CD4-positive, alpha-beta T cell treated with Interleukin-12 subunit alpha and Interleukin-12 subunit beta, for 1 hour (primary cell): ENCODE data around the gene ADGRD1.
"Not testable (repeated sequence)": the region's sequence is repeated elsewhere in the genome, so short reads cannot be mapped to it uniquely, and the experiment has no call there.

ENCODE experiments used
- DNase-seq: peaks from one replicate; pipeline ENCODE4 v3.0.0-alpha.2; 2020

The ADGRD1 gene

DNA sequence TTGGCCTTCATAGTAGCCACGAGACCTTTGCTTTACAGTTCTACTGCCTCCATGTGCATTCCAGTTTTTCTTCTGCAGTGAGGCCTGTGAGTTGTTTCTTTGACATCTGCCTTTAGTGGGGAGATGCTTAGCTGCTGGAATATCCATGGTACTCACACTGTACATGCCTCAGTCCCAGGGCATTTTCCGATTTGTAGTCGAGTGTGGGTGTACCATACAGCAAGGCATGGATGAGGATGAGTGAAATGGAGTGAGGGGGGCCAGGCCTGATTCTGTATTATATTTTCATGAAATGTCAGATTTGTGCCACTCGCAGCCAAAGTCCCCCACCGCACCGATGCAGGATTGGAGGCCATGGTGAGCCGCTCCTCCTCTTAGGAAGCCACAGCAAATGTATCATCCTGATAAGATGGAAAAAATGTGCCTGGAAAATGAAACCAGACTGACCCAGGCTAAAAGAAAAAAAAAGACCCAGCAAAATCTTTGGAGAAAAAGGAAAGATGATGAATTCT lies 173.0 kb downstream of the ADGRD1 start:
- DNase-seq = no peak

DNA sequence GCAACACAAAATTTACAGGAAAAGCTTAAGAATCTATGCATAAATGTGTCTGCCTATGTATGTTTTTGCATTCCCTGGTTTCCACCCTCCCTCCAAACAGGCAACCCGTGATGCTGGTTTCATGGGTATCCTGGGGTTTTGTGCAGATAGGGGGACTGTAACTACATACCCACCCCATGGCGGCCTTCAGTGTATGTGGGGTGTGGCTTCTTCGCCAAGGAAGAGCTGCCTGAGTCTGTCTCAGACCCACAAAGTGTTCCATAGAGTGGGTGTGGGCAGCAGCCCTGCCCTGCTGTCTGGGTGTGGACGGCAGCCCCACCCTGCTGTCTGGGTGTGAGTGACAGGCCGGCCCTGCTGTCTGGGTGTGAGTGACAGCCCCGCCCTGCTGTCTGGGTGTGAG lies 174.8 kb downstream of the ADGRD1 start:
- DNase-seq = no peak

- DNase-seq = not testable (repeated sequence)
These were observed 175.4 kb downstream of the ADGRD1 start for GRCh38 chr12:131128966-131129619.

DNA sequence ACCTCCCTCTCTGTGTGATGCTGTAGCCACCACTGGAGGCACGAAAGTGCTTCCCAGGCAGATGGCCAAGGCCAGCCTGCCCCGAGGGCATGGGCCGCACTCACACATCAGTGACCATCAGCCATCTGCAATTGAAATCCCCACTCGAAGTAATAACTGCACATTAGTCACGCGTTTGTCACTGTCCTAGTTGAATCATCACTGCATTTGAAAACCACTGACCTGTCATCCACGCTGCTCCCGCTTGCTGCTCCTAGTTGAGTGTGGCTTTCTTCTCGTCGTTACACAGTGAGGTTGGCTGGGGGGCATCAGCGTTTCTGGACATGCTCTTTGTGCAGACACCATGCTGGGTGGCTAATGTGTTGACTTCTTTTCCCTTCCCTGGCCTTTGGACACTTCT lies 176.1 kb downstream of the ADGRD1 start:
- no peak for DNase-seq

GRCh38 chr12:131130311-131130911 lies 176.7 kb downstream of the ADGRD1 start:
- no peak for DNase-seq

GRCh38 chr12:131131077-131131807 lies 177.5 kb downstream of the ADGRD1 start:
- DNase-seq = no peak

DNA sequence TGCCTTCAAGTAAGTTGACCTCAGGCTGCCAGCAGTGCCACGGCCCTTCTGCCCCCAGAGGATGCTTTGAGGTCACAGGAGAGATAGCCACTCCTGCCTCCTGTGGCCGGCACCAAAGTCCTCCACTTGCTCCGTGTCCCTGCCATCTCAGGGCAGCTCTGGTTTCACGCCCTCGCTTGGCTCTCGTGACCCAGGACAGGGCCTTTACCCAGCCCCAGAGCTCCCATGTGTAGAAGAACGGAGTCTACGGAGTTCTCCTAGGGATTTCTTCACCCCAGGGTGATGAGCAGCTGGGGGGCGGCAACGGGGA lies 178.1 kb downstream of the ADGRD1 start:
- DNase-seq = no peak

DNA sequence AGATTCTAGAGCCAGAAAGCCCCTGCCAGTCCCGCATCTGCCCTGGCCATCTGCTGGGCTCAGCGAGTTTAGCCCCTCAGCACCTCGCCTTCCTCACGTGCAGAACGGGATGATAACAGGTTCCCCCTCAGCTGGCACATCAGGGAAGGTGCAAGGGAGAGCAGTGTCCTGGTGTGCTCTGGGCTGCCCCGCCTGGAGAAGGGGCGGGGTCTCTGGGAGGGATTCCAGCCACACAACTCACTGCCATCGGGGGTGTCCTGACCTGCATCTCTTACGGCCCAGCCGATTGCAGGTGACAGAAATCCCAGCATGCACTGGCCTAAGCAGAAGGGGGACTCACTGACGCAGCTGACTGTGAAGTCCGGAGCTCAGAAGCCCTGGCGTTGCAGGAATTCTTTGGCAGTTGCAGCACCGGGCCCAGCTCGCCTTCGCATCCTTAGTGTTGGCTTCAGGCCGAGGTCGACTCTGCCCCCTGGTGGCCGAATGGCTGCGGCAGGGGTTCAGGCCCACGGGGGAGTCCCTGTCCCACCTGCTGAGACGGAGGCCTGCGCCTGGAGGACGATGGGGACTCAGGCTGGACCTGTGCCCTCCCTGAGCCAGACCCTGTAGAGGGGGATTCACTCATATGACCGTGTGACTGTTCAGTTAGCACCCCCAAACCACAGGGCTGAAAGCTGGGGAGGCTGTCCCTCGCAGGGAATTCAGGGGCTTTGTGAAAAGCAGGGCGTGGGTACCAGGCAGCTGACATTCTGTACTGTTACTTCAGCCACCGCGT lies 178.6 kb downstream of the ADGRD1 start:
- DNase-seq = peak; percentile 67

DNA sequence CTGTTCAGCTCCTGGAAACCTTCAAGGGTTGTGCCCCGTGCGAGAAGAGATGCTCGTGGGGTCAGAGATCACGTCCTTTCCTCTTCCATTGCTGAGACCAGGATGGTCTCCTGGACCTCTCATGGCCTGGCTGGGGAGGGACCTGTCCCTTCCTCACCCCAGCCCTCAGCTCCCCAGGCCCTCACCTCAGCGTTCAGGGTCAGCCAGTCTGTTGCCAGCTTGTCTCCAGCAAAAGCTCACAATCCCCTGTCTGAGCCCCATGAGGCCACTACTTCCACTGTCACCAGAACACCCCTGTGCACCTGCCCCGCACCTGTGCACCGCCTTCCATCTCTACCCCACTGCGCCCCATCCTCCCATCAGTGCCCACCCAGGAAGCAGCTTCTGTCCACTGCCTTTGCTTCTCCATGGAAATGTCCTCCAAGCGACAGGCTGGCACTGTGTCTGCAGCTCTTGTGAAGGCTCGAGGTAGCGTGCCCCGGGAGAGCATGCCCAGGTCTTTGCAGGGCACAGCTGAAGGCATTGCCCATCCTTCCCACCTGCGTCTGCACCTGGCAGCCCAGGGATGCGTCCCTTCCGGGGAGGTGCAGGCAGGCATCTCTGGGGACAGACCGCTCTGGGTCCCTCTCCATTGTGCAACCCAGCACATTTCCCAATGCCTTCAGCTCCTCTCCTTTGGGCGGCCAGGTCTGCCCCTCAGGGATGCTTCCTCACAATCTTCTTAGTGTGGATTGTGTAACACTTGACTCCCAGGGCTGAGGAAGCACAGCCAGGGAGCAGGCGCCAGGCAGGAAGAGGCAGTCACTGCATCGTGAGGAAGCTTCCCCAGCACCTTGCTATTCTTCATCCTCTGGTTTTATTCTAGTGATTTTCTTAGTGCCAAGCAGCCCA lies 179.6 kb downstream of the ADGRD1 start:
- no peak for DNase-seq

DNA sequence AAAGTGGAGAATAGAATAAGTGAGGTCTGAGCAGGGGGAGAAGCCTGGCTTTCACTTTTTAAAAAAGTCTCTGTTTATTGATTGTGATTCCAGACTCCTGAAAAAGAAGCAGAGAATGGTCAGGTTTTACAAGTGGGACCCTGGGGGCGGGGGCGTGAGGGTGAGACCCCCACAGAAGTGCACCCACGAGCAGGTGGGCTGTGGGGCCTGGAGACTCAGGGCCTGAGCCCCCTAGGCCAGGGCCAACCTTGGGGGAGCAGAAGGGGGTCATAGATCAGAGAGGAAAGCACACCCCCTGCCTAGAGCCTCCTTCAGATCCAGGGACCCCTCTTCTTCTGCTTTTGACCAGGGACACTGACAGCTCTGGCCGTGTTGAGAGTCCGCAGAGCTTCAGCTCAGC lies 180.3 kb downstream of the ADGRD1 start:
- DNase-seq = no peak

GRCh38 chr12:131134523-131135310 lies 181.0 kb downstream of the ADGRD1 start:
- no peak for DNase-seq

DNA sequence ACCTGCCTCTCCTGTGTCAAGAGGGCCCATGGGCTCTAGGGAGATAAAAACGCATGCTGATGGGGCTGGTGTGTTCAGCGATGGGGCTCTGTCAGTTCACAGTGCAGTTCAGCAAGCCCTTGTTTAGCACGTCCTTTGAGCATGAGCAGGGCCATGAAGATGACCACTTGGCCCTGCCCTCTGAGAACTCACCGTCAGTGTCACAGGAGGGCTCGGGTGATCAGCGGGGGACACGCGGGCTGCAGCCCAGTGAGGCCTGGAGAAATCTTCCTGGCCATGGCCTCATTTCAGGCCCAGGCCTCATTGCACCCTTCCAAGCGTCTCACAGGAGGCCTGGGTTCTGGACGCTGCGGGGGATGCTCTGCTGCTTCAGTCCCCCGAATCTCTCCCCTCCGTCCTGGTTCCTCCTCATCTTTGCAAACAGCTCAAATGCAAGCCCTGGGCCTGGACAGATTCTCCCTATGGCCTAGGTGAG lies 181.6 kb downstream of the ADGRD1 start:
- no peak for DNase-seq

DNA sequence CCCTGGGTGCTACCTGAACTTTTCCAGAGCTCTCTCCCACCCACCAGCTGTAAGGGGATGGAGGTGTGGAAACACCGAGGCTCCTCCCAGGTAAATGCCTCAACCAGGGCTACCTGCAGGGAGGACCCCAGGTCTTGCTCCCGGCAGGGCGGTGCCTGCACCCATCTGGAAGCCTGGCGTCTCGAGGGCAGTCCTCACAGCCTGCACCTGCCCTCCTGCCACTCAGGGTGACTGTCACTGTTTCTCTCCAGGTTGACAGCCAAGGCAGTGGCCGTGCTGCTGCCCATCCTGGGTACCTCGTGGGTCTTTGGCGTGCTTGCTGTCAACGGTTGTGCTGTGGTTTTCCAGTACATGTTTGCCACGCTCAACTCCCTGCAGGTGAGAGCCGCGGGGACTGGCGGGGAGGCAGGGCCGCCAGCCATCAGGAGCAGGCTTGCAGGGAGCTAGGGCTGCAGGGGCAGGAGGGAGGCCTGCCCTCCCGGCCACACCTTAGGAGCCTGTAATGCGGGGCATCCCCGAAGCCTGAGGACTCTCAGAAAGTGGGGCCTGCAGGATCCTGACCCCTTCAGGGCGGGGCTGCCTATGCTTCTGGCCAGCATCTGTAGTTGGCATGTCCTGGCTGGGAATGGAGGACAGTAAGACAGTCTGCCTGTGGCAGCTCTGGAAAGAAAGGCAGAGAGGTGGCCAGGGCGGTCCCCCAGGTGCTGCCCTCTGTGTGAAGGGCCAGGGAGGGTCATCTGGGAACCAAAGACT lies 182.3 kb downstream of the ADGRD1 start:
- DNase-seq = no peak

- DNase-seq = no peak
These were observed 182.8 kb downstream of the ADGRD1 start for GRCh38 chr12:131136539-131136872.

GRCh38 chr12:131137009-131137835 lies 183.5 kb downstream of the ADGRD1 start:
- DNase-seq = no peak

- DNase-seq = no peak
These were observed 184.3 kb downstream of the ADGRD1 start for GRCh38 chr12:131137836-131138637.

- DNase-seq = no peak
These were observed 185.1 kb downstream of the ADGRD1 start for GRCh38 chr12:131138638-131139362.
